Dermis microvascular lymphatic vessel endothelial cell (primary cell): ENCODE results near the gene RBSN. TPM values are rescaled to one million over a fixed set of nuclear protein-coding genes. Genes with fewer than 3 reads are reported as not detected.
A peak's percentile ranks its signal among the peaks of the same experiment; 100 is the strongest.

Source experiments
- DNase-seq, 2 donors: peaks; one replicate each; pipeline versions ENCODE4 v3.0.0 to v3.0.0-alpha.2; 2010; ENCODE audit warnings: low read depth in 2 of 2
- total RNA-seq: library from RNA; depleted of rRNA; stranded (reverse); fragments of >200 nt; gene quantifications from 2 replicates; pipeline ENCODE4 v1.2.1, GENCODE V29; 2014

RBSN gene
- total RNA-seq, 1 donor from 2014 or later, result 15.9 TPM

DNA sequence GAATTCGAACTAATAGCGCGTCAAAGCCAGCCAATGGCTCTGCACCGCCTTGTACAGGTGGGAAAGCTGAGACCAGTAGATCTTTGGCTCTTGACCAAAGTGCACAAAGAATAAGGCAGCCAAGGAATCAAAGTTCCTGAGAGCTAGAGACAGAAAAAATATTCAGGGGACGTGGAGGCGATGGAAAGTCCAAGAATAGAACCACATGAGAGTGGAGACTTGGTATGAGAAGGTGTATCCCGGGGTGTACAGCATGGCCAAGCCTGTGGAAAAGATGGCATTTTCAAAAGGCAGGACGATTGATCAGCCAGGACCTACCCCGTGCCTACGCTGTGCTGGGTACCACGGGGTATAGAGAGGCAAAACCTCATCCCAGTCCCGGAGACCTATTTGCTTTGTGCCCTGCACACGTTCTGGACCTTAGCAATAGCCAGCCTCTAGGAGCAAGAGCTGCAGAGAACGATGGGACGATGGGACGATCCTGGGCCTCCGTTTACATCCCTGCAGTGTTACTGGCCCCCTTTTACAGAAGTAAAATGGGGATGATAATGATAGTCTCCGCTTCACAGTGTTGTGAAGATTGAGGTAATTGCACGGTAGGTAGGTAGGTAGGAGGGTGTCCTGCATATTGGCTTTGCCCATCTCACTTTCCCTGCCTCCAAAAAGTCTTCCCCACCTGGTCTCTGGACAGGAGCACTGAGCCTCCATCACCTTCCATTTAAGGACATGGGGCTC lies 583 bp upstream of the RBSN start:
- DNase-seq, result no peak

DNA sequence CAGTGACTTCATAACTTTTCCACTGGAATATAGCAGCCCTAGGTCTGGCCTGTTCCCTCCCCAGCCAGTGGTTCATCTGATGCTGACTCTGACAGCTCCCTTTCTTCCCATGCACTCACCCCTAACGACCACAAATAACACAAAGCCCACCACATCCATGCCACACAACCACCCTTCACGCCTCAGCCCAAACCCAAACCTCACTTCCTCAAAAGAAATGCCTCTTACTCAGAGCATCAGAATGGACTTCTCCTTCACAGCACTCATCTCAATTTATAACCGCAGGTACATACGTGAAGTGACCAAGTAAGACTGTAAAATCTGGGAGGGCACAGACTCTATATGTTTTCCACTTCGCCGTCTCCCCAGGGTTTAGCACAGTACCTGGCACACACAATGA lies 1.1 kb downstream of the RBSN start:
- DNase-seq, result no peak

DNA sequence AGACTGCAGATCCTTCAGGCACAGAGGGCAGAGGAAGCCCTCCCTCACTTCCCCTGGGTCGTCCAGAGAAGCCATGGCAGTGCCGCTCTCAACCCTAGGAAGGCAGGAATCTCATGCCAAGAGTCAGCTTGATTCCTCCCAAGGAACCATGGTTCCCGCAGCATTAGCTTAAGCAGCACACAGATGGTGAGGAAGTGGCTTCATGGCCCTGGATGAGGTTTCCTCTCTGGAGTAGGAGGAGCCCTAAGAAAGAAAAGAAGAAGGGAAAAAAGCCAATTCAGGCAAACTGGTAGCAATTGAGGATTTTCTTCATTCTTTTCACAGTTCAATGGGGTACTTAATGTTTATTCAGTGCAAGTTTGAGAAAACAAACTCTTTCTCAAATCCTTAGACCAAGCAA lies 2.9 kb downstream of the RBSN start:
- no peak for DNase-seq

DNA sequence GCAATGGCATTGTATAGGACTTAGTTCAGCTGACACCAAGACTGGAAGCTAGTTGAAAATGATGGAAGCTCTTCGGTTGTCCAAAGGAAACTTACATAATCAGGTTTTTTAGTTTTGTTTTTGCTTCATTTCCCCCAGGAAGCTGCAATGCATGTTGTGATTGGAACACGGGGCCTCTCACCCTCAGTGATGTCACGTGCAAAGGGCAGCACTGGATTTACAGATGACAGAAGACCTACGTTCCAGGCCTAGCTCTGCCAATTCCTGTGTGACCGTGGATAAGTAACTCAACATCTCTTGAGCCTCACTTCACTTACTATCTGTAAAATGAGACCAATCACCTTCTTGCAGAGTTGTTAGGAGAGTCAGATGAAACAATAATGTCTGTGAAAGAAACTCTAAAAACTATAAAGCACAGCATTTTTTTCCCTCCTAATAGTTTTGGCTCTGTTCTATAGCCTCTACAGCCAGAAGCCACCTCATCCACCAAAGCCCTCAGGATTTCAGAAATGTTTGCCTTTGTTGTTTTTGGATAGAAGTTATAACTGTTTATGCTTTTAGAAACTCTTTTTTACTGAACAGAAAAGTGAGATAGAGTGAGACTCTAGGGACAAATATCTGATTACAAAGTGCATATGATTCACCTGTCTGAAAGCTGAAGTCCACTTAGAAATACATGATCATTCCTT lies 4.6 kb downstream of the RBSN start:
- no peak for DNase-seq

DNA sequence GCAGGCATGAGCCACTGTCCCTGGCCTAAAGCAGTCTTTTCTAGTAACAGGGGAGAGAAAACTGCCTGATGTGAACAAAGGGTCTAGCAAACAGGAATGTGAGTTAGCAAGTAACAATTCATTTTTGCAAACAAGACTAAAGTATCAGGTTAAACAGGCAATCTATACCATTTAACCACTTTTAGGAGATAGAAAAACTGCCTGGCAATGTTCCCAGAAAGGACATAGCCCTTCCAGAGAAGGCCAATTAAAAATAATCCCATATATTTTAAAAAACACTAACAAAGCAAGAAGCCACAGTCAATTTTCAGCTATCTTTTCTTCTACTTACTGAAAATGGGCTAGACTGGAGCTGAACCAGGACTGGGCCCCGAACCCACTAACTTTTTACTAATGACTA lies 6.3 kb downstream of the RBSN start:
- DNase-seq, result no peak

DNA sequence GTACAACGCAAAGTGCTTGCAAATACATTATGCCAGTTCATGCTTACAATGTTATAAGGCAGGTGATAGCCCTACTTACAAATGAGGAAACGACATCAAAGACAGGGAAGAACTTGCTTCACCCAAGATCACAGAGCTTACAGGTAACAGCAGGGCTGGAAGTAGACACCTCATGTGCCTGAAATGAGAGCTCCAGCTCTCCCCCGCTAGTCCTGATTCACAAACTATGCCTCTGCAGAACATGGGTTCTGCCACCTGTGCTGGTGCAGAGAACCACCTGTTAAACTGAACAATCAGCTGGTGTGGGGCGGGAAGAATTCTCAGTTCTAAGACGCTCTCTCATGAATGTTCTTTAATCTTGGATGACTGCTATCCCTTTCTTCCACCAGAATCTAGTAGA lies 7.4 kb downstream of the RBSN start:
- no peak for DNase-seq

DNA sequence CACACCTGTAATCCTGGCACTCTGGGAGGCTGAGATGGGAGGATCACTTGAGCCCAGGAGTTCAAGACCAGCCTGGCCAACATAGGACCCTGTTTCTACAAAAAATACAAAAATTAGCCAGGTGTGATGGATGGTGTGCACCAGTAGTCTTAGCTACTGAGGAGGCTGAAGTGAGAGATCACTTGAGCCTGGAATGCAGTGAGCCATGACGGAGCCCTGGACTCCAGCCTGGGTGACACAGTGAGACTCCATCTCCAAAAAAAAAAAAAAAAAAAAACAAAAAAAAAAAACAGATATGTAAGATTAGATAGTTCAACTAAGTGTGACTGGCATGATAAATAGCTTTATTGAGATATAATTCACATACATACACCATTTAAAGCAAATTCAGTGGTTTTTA lies 9.7 kb downstream of the RBSN start:
- no peak for DNase-seq

DNA sequence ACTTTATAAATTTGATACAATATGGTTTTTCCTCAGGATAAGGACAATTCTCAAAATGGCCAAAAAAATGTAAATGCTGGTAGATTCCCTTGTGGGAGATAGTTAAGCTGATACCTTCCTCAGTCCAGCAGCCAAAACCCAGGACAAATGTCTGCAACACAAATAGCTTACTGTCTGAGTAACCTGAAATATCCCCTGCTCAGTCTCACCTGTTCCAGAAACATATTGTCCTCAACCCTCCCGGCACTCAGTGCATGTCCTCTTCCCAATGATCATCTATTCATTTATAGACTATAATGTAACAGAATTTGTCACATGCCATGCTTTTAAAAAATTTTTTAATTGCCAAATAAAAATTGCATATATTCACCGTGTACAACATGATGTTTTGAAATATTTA lies 12.2 kb downstream of the RBSN start:
- no peak for DNase-seq

DNA sequence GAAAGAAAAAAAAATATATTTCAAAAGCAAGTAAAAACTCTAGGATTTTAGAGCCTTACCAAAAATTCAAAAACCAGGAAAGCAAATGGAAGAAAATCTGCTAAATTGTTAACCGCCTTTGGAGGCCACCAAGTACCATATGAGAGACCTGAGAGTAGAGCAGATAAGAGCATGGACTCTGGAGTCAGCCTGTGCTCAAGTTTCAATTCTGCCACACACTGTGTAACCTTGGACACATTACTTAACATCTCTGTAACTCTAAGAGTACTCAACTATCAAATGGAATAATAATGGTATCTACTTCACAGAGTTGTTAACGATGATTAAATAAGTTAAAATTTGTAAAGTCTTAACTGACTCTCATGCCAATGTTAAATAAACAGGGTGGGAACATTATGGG lies 12.7 kb downstream of the RBSN start:
- DNase-seq, result no peak

DNA sequence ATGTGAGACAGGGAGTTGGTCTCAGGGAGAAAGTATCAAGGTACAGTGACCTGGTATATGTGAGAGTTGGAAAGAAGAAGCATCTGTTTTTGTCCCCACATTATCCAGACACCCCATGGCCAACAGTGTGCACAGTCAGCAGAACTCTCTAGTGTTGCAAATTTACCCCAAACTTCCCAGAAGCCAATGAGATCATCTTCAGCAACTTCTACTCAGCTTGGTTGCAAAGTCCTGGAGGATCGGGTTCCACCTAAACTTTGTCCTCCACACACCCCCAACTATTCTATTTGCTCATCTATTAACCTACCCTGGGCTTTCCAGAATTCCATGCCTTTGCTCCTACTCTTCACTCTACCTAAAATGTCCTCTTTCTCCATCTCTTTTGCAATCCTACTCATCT lies 15.7 kb downstream of the RBSN start:
- no peak for DNase-seq

DNA sequence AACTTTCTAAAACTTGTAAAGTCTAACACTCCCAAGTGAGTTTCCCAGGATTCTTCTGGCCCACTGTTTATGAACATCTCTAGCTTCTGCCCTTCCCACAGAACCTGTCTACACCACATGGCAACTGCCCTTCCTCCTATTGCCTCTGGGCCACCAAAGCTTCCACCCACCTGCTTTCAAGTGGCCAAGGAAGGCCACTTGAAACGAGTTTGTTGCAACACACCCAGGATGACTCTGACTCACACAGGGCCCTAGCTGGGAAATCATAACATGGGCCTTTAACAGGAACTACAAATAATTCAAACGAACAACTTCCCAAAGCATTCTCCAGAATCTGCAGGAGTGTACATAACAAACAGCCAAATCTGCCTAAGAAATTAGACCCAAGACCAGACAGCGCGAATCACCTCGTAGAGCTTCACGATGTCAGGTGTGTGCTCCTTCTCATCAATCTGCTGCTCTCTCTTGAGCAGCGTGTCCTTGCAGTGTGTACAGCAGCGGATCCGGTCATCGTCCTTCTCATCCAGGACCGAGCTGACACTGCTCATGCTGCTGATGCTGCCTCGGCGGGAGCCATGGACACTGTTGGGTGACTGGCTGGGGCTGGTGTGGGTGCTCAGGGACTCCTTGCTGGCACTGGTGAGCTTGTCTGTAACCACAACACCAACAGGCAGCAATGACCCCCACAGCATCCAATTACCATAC lies 16.8 kb downstream of the RBSN start:
- no peak for DNase-seq

DNA sequence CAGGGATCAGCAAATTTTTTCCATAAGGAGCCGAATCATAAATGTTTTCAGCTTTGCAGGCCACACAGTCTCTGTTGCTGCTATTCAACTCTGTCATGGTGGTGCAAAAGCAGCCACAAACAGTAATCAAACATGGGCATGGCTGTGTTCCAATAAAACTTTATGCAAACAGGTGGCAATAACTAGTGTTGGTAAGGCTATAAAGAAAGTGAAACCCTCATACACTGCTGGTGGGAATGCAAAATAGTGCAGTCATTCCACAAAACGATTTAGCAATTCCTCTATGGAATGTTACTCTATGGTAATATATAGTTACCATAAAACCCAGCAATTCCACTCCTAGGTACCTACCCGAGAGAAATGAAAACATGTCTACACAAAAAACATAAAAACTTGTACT lies 19.9 kb downstream of the RBSN start:
- DNase-seq, result no peak

DNA sequence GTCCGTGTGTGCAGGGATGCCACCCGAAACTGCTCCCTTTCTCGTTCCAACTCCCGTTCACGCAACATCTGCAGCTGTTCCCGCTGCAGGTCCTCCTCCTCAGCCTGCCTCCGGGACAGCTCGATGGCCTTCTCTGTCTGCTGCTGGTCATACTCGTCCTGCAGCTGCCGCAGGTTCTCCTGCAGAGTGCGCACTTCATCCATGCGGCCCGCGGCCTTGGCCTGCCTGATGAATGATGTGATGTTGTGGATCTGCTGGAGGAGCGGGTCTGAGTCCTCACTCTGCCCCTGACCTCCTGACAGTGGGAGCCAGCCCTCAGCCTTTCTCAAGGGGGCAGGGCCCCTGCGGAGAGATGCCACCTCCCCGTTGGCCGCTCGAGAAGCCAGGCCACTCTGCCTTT lies 24.4 kb downstream of the RBSN start:
- no peak for DNase-seq

DNA sequence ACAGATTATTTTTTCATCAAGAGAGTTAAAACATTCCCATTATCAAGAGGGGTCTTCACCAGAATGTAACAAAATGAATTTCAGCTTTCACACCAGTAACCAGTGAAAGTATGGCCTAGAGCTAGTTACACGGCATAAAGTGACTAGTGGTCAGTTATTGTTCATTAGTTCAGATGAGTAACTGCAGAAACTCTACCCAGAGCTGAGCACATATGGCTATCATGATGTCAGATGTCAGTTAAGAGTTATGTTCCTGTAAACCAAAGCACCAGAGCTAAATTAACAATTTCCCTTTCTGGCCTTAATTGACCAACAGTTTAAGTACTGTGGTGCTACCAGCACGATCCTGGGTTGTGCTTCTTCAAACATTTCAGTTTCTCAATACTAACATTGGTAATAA lies 27.2 kb downstream of the RBSN start:
- DNase-seq, result no peak

DNA sequence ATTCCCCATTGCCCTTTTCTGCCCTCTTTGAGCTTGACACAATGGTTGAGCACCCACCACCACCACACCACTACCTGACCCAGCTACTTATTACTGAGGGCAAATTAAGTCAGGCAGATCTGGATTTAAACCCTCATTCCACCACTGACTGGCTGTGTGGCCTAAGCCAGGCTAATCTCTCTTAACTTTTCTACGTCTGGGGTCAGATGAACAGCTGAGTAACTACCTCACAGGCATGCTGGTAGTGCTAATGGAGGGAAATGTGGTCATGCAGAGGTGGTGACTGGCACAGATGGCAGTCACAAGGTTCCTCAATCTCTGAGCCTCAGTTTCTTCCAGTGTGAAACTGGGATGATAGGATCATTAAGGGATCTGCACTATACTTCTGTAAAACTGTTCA lies 29.5 kb downstream of the RBSN start:
- no peak for DNase-seq

DNA sequence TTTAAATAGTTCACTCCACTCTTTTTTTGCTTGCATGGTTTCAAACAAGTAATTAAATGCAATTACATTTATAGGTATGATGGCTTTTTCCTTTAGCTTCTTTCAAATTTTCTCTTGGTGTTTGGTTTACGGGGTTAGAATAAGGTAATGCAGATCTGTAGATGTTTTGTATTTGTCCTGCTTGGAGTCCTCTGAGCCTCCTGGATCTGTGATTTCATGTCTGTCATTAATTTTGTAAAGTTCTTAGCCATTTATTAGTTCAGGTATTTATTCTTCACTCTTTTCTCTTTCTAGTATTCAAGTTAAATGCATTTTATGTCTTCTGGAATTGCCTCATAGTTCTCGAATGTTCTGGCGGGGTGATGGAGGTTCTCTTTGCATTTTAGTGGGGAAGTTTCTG lies 32.5 kb downstream of the RBSN start:
- DNase-seq, result no peak

DNA sequence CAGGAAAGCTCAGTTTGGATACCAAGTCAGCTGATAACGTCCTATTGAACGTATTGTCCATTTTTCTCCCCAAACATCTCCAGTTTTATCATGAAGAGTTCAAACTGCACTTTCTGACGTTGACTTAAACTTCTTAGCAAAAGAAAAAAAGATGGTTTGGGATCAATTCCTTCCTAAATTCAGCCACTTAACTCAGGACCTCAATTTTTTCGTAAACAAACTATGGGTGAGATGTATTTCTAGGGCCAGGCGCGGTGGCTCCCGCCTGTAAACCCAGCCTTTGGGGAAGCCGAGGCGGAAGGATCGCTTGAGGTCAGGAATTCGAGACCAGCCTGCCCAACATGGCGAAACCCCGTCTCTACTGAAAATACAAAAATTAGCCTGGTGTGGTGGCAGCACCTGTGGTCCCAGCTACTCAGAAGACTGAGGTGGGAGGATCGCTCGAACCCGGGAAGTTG lies 33.4 kb downstream of the RBSN start:
- no peak for DNase-seq

DNA sequence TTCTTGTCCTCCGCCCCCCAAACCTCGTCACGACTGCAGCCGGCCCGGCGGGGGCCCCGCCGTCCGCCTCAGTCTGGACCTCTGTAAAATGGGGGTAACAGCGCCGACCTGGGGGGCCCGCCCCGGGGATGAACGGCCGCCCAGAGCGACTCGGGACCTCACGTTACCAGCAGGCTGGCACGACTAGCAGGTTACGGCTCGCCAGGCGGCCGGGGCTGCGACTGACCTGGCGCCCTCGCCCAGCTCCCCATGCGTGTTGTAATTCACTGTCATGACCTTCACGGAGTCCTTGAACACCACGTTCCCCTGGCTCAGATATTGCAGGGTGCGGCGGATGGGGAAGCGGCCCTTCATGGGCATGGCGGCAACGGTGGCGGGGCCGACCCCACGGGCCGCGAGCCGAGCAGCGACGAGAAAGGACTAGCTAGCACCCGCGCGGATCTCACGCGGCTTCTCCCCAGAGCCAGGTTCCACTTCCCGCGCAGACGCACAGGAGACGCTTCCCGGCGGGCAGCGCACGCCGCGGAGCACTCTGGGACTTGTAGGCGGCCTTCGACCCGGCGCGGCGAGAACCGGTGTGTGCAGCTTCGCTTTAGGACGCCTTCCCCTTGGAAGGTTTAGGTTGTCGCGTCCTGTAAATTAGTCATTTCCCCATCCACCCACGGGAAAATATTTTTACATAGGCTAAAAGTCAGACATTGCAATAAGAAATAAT lies 34.0 kb downstream of the RBSN start, which contains the start of gene MRPS25:
MRPS25 (minus strand) TSS at position 481 of the 715 bp plus-strand sequence; CDS start at position 360, 121 bp downstream.
- DNase-seq, result peak; percentile 83 to 94

DNA sequence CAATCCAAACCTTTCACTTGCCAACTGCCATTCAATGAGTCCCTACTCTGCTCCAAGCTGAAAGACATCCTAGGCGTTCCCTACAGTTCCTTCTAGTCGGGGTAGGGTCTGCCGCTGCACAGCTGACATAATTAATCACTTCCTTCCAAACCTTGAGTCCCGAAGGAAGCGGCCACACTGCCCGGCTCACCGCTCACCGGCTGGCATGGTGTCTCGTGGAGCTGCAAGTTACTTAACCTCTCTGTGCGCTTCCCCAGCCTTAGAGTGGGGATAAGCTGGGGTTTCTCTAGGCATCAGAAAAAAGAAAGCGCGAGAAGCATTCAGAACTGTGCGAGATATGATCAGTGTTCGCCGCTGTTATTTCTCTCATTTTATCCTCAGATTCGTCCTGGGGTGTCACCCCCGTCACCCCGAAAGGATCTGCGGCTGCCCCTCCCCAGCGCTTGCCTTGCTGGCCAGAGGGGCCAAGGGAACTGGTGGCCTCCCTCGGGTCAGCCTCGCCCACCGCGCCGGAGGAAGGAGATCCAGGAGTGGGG lies 34.6 kb downstream of the RBSN start:
- DNase-seq, result peak in 1 of 2 donors; percentile 56

DNA sequence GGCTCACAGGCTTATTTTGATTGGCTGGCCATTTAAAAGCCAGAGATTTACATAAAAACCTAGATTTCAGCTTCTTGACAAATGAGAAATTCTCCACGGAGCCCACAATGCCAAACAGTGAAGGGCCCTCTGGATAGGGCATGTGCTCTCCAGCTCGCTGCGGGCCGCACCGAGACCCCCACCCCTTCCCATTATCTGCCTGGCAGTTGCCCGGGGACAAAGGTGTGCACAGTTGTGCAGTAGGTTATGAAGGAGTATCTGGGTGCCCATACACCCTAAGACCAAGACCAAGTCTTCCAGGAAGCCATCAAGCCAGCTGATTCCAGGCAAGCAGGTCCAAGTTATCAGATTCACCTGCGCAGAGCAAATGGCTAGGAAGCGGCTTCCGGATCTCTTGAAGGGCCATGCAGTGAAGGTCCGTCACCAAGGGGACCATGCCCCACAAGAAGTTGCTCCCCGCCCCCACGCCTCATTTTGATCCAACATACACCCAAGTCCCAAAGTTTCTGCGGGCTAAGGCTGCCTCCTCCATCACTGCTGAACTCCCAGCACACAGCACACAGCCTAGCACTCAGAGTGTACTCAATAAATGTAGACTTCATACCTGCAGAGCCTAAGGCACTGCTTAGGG lies 35.2 kb downstream of the RBSN start:
- DNase-seq, result no peak

DNA sequence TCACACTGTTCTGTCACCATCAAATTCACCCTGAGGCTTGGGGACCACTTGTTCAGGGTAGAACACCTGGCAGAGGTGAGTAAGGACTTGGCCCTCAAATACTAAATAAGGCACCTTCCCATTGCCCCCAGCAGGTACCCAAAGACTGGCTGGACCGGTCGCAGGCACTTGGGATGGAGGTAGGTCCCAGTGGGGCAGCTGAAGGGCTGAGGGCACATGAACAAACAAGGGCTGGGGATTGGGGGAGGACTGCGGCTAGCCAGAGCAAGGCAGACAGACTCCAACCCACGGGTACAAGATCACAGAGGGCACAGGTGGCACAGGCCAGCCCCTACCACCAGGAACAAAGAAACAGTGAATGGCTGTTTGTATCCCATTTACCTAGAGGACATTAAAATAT lies 35.7 kb downstream of the RBSN start:
- no peak for DNase-seq
